SKM-1 treated with dmso at 0.1 percent for 144 hours (cell line): Measurements from ENCODE around the gene BEST3.

Experiments used
- DNase-seq: peaks from one replicate; lab custom pipeline; 2025; ENCODE audit not compliant: unreplicated experiment; lab: John Stamatoyannopoulos, UW

BEST3 gene

DNA sequence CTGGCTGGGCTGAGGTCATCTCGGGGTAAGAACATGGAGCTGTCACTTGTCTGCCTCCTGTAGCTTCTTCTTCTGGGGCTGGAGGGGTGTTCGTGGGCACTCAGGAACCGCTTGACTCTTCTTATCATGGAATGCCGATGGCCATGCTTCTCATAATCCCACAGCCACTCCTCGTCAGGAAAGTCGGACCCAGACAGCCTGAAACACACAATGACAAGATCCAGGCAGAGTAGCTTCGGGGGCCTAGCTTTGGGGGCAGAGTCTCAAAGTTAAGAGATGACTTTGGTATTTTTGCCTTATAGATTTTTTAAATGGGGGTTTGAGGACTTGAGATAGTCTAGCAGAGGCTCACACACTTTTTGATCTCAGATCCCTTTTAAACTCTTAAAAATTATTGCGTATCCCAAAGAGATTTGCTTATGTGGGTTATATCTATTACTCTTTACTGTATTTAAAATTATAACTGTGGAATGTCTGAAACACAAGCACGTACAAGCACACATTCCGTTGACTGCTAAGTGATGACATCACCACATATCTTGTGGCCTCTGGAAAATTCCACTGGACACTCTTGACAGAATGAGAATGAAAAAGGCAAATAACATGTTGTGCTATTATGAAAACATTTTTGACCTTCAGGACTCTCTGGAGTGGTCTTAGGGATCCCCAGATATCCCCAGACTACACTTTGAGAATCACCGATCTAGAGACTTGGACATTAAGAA is 43.3 kb downstream of the BEST3 start:
- no peak for DNase-seq

DNA sequence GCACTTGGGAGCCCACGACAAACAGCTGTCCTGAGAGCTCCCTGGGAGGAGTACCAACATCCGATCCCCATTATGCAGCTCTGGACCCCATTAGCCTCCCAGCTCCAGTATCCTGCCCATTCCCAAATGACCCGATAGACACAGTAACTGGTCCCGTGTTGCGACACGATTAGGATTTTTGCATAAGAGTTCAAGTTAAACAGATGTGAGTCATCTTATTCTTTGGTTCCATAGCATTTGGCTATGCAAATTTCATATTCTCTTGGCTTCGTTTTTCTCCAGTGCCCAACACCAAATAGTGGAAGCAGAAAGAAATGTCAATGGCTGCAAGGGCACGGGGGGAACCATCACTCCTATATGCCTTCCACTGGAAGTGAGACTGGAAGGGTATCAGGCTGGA is 45.4 kb downstream of the BEST3 start:
- no peak for DNase-seq

DNA sequence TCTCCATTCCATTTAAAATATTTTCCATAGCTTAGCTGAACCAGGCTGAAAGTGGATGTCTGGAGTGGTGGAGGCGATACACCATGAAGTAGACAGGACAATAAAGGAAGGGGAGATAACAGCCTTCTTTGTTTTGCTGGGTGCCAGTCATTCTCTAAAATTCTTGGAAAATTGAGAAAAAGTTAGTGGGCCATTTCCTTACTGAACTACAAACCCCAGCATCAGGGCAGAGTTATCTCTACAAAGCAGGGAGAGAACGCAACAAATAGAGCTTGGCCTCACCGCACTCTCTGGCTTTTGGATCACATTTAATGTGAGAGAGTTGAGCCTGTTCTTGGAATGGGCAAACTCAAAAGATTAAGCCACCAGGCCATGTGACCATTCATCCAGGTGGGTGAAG is 47.2 kb downstream of the BEST3 start:
- DNase-seq = no peak

DNA sequence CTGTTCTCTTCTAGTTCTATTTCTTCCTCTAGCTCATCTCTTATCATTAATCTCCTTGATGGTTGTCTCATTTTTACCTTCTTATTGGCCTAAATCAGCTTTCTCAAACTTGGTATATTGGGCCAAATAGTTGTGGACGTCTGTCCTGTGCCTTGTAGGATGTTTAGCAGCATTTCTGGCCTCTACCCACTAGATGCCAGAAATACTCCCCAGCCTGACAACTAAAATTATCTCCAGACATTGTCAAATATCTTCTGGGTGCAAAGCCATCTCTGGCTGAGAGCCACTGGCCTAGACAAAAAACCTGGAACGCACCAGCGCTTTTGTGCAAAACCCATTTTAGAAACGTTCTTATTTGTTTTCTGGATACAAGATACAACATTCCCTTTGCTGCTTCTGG is 49.6 kb downstream of the BEST3 start:
- no peak for DNase-seq

- no peak for DNase-seq
Observed at GRCh38 chr12:69648476-69648875, 50.6 kb downstream of the BEST3 start.

- no peak for DNase-seq
Observed at GRCh38 chr12:69647178-69647577, 51.9 kb downstream of the BEST3 start.

DNA sequence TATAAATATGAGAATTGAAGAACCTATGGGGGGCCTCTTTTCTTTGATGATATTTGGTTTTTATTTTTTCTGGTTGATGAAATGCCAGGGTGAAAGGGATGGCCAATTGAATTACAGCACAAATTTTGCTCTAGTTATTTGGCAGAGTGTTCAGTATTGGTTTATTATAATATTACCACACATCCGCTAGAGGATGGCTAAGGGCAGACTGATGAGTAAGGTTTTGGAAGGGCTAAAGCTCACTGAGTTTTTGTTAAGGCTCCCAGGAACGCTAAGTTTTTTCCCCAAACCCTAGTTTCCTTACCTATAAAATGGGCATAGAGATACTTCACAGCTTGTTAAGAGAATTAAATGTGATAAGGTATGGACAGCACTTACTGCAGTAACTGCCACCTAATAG is 54.1 kb downstream of the BEST3 start:
- DNase-seq = no peak

DNA sequence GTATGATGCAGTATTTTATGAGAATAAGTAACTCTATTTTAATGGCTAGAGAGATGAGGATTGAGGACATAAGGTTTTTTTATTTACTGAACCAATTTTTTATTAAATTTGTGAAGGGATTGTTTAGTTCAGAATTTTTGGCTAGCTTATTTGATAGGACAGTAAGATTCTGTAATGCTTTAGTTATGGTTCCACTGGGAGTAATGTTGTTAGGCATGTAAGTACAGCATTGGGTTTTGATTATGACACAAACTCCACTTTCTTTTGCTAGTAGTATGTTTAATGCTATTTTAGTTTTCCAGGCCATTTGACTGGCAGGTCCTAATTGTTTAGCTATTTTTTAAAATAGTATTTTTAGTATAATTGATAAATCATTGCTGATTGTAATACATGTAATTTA is 54.6 kb downstream of the BEST3 start:
- no peak for DNase-seq

- no peak for DNase-seq
Observed at GRCh38 chr12:69642531-69642930, 56.6 kb downstream of the BEST3 start.

DNA sequence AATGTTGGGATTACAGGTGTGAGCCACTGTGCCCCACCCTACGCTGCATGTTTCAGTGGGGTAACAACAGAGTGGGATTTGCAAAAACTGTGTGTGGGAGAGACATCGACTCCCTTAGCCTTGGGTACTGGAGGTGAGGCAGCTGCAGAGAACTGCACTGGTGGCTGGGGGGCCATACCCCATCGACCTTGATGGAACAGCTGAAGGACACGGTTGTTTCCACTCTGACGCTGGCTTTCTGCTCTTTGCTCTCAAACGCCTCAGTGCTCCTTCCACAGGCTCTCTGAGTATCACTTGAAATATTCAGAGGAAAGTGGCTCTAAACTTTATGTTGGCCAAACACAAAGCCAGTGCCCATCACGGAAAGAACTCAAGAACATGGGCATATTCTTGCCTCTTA is 57.6 kb downstream of the BEST3 start:
- no peak for DNase-seq

DNA sequence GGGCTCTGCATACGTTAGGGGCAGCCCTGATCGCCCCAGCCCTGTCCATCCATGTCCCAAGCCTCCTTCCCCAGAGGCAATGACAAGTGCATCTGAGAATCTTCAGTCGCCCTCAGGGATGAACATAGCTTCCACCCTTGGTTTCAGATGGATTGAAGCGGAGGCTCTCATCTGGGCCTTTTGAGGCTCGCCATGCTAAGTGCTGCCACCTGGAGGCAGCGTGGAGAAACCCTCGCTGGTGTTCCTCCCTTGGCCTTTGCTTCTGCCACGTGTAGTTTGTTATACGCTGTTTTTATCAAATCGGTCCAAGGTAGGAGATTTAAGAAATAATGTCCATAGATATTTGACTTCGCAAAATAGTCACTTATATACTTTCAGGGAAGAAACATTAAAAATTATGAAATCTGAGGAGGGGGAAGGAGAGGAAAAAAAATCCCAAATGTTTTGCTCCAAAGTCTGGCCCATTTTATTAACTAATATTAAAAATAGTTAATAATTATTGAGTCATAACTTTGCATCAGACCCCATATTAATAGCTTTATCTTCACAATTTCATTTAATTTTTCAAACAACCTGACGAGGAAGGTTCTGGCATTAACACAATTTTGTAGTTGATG is 59.6 kb downstream of the BEST3 start:
- peak; percentile 16 for DNase-seq

DNA sequence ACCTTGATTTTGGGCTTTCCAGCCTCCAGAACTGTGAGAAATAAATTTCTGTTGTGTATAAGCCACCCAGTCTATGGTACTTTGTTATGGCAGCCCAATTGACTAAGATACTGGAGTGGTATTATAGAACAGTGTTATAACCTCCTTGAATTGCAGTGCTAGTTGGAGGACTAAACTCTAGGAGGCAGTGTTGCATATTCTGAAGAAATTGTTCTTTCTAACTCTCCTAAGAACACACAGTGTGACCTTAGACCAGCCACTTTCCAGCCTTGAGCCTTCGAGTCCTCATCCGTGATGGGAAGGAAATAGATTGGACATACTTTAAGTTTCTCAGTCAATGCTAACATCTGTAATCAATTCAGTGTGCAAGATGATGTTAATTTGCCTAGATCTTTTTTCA is 66.0 kb downstream of the BEST3 start:
- no peak for DNase-seq

GRCh38 chr12:69630191-69630590 is 68.9 kb downstream of the BEST3 start:
- DNase-seq = no peak

GRCh38 chr12:69627501-69627900 is 71.6 kb downstream of the BEST3 start:
- no peak for DNase-seq

- DNase-seq = no peak
Observed at GRCh38 chr12:69623970-69624369, 75.1 kb downstream of the BEST3 start.

GRCh38 chr12:69621551-69621950 is 77.6 kb downstream of the BEST3 start:
- no peak for DNase-seq

DNA sequence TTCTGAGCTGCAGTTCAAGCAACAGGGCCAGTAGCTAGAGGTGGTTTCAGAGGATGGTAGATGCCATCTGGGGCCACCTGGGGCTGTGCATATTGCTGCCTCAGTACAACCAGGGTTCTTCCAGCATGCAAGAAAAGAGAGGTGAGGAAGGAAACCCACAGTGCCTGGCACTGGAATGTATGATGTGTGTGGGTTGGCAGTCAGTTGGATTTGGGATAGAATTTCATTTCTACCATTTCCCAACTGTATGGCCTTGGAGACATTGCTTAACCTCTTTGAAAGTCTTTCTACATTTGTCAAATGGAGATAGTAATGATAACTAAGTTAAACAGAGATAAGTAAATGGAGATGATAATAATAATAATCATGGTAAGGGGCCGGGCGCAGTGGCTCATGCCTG is 78.2 kb downstream of the BEST3 start:
- DNase-seq = no peak

DNA sequence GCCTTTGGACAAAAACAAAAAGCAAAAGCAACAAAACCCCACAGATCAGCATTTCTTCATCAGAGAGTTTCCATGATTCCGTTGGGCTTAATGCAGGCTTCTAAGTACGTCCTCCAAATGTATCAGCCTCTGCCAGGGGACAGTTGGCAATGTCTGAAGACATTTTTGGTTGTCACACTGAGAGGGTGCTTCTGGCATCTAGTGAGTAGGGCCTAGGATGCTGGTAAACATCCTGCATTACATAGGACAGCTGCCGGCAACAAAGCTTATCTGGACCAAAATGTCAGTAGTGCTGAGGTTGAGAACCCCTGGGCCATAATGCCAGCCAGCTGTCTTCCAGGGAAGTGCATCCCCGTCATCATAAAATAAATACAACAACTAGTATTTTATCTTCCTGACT is 79.0 kb downstream of the BEST3 start:
- no peak for DNase-seq

- no peak for DNase-seq
Observed at GRCh38 chr12:69619050-69619449, 80.1 kb downstream of the BEST3 start.

DNA sequence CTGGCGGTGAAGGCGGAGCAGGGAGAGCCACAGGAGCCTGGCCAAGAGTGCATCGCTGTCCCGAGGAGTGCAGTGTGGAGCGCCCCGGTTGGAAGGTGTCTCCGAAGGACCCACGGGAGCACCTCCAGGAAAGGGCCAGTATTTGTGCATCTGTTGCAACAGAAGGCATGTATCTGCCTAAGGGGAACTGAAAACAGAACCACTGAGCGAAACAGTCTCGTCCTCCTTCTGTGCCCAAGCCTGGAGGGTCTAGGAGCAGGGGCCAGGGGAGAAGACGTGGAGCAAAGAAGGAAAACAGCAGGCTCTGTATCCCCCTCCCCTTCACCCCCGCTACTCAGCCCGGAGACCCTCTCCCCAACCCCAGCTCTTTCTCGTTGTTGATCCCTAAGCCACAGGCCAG is 83.1 kb downstream of the BEST3 start:
- DNase-seq = no peak

- no peak for DNase-seq
Observed at GRCh38 chr12:69613351-69613750, 85.8 kb downstream of the BEST3 start.

- no peak for DNase-seq
Observed at GRCh38 chr12:69610729-69611128, 88.4 kb downstream of the BEST3 start, which contains the start of gene LRRC10. Gene LRRC10, minus strand, starts transcription at chr12:69610907. Its CDS starts 69 bp downstream, at chr12:69610838.

DNA sequence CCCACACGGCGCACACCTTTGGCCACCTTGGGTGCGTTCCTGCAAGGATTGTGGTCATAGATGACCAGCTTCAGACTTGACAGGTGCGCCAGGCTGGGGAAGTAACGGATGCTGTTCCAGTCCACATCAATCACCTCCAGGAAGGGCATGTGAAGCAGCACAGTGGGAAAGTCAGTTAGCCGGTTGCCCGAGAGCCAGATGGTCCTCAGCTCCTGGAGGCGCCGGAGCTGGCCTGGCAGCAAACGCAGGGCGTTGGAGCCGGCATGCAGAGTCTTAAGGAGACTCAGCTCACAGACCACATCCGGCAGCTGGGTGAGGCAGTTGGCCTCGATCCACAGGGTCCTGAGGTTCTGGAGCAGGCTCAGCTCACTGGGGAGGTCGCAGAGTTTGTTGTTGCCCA is 89.0 kb downstream of the BEST3 start:
- no peak for DNase-seq
